Mammary epithelial cell (primary cell): ENCODE data around the gene RIMBP3B.
"Not testable (repeated sequence)": the region's sequence is repeated elsewhere in the genome, so short reads cannot be mapped to it uniquely, and the experiment has no call there.

Experiments used
- CTCF ChIP-seq, 2 donors: IDR thresholded peaks in 1 of 2; conservative IDR thresholded peaks in 1 of 2; 2 replicates each; pipeline ENCODE4 v1.5.1; 2011 to 2012; ENCODE audit warnings: inconsistent platforms in 2 of 2, low read length in 2 of 2, mild to moderate bottlenecking in 2 of 2, control low read depth in 1 of 2, low read depth in 1 of 2; ENCODE audit not compliant: insufficient read depth in 1 of 2; ENCODE audit errors: extremely low read depth in 1 of 2
- EZH2 ChIP-seq: IDR thresholded peaks from 2 replicates; pipeline ENCODE4 v1.6.1; 2012; ENCODE audit warnings: low read length, inconsistent platforms, borderline replicate concordance

GRCh38 chr22:21407792-21408191, 24.2 kb downstream of the RIMBP3B start:
- TF ChIP-seq CTCF (conservative IDR thresholded peaks at IDR 0.05 in 1 of 2, IDR thresholded peaks at IDR 0.05 in 1 of 2; ENCODE audit: extremely low read depth in 1 of 2, insufficient read depth in 1 of 2, low read depth in 1 of 2, low read length in 2 of 2); EZH2: not testable (repeated sequence)
